PFSK-1 (cell line): ENCODE data around the gene TMEM182.

Source experiments
- POLR2AphosphoS5 ChIP-seq: IDR thresholded peaks from 2 replicates; pipeline ENCODE4 v1.6.1; 2012; ENCODE audit warnings: low read depth, mild to moderate bottlenecking, control low read depth, low read length, moderate library complexity
- SIN3A ChIP-seq: IDR thresholded peaks from 2 replicates; pipeline ENCODE4 v1.6.1; 2012; ENCODE audit warnings: mild to moderate bottlenecking, low read length, moderate library complexity, borderline replicate concordance; ENCODE audit not compliant: insufficient read depth

GRCh38 chr2:102726128-102727087 lies 35.4 kb upstream of the TMEM182 start:
- TF ChIP-seq SIN3A (no peak), POLR2AphosphoS5 (no peak)
